ENCODE results near the gene ADORA1.

The ADORA1 gene

DNA sequence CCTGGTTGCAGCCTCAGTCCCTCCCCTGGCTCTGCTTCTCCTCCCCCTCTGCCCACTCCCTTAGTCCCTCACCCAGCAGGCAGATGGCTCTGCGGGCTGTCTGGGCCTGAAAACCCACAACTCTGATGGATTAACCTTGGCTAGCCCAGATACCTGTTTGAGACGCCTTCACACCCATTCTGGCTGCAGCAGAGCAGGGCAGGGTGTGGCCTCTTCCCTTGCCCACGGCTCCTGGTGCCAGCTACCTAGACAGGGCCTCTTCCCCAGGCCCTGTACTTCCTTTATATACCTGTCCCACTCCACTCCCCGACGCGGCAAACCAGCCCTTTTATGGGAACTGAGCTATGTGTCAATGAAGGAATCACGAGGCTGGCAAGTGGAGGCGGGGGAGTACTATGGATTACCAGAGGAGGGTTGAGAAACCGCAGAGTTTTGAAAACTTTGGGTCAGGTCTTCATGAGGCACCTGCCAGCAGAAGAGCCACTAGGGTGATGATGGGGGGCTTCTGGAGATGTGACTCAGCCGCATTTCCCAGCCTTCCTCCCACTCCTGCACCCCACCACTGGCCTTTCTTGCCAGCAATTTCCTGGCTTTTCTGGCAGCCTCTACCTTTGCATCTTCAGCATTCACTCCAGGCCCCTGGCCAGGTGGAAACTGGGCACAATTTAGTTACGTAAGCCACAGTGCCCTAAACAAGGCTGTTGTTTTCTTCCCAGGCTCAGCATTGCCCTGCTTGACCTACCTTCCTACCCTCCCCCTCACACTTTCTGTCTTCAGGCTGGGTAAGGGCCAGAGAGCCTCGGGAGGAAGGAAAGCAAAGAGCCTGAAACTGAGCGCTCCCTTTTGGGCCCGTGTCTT is 59.1 kb downstream of the ADORA1 start, which contains the start of gene CHI3L1:
Gene CHI3L1 (minus strand): TSS at position 259 of the 858 bp plus-strand sequence. CDS start 81 bp downstream, at position 178.
- DNase-seq (ENCODE audit: low spot score): no peak

DNA sequence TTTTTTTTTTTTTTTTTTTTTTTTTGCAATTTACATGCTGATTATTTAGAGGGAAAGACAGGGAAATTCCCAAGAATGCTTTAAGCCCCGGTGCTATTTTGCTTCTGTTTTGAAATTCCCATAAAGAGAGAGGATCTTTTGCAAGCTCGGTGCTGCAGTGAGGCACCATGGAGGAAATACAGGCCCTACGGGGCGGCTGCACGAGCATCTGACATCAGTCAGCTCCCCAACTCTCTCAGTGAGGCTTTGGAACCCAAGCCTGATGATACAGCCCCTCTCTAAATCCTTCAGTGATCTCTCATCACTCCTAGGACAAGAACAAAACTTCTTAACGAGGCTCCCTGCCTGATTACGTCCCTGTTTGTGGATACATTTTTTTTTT is 59.8 kb downstream of the ADORA1 start:
- no peak for DNase-seq (ENCODE audit: low spot score)

DNA sequence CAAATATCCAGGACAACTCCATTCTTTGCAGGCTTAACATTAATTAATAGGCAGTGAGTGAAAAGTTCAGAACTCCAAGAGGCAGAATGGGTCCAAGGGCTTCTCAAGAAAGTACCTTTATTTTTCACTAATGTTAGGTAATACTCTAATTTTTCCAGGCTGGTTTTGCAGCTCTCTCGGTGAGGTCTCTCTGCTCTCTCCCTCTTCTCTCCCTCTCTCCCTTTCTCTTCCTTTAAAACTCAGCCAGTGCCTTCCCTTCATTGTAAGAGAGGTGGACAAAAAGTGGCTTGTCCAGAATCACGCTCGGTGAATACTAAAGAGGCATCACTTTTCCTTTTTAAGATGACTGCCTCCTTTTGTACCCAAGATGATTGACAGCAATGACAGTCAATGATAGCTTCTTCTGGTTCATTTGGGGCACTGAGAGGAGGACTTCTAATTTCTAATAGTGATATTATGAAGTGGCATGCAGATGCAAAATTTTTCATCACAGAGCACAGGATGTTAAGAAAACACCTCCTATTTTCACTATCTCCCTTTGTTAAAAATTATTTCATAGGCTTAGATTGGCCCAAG is 60.3 kb downstream of the ADORA1 start:
- no peak for DNase-seq (ENCODE audit: low spot score)

DNA sequence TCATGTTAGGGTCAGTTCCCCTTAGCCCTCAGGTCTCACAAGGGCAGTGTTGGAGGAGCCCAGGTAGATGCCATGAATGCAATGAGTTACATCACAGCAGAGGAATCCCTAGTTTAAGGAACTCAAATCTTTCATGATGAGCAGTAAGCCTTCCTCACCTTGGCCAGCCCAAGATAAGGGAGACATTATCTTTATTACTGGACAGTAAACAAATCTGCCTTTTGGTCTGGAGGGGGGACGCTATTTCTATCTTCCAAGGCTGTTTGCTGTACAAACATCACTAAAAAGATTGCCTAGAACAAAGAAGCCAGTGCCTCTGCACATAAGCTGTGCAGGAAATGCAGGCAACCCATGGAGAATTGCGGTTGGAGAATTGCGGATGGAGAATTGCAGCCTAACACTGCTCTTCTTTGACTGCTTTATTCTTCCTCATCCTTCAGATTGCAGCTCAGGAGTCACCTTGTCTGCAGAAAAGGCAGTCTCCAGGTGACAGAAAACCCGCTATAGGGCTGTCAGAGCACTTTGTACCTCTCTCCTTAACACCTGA is 61.2 kb downstream of the ADORA1 start:
- DNase-seq (ENCODE audit: low spot score): no peak

DNA sequence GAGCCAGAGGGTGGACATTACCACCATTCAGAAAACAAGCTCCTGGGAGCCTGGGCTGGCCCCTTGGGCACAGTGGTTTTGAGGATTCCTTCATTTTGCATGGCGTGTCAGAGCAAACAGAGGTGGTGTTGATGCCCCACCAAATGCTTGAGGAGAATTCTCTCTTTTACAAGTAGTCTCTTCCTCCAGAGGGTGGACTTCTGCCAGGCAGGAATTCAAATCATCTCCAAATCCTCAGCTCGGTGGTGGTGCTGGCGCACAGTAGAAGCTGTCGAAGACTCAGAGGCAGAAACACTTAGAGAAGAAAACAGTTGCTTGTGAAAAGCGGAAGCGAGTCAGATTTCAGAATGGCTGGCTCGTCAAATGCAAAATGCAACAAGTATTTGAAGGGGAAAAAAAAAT is 62.4 kb downstream of the ADORA1 start:
- DNase-seq (ENCODE audit: low spot score): no peak

DNA sequence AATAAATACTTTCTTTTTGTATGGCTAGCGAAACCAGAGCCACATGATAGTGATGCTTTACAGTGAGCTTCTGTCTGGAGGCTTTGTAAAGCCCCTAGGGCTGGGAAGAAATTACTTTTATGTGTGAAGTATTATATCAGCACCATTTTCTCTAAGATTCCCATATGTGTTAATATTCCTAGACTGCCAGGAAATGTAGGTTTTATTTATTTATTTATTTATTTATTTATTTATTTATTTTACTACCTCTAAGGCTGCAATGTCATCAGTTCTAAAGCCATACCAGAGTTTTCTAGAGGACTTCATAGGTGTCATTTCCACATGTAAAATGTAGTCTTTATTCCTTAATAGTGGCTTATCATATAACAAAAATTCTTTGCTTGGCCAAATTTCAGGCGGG is 63.4 kb downstream of the ADORA1 start:
- DNase-seq (ENCODE audit: low spot score): no peak

DNA sequence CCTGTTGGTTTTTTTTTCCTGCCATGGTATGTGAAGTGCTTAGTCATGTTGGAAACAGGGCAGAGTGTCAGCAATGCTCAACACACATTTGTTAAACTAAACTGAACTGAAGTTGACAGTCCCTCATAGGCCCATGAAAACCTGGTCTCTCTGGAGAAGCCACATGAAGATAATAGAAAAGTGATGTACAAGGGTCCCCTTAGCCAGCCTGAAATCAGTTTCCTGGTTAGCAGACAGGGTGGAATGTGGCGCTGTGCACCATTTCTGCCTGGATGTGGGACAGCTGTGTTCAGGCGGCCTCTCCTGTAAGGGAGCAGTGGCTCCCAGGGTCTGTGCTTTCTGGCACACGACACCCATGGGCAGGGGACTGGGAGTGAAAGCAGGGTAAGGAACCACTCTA is 68.8 kb downstream of the ADORA1 start:
- no peak for DNase-seq (ENCODE audit: low spot score)

DNA sequence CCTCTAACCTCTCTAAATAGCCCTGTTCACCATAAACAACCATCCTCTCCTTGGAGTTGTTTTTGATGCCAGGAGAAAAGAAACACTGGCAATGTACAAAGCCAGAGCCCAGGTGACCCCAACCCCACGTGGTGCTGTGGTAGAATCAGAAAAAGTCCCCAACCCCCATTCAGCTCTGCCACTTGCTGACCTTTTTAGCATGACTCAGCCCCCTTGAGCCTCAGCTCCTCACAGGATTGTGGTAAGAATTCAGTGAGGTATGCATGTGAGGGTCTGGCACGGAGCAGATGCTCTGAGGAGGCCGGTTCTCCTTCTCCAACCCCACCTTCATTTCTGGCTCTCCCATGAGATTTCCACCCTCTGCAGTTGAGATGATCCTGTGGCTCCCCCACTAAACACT is 70.1 kb downstream of the ADORA1 start:
- DNase-seq (ENCODE audit: low spot score): no peak

DNA sequence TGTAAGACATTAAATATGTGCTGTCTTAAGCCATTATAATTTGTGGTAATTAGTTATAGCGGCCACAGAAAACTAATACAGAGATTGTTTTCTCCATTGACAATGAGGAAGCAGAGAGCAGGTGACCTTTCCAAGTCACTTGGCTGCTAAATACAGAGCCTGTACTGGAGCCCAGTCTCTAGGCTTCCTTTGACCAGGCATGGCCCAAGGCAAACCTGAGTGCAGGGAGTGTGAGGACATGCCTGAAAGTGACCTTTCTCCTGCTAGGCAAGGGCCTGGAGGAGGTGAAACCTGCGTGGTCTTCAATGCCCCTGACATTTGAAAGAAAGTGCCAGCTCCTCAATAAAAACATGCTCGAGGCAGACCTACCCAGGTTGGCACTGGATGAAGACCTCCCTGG is 71.5 kb downstream of the ADORA1 start:
- no peak for DNase-seq (ENCODE audit: low spot score)

DNA sequence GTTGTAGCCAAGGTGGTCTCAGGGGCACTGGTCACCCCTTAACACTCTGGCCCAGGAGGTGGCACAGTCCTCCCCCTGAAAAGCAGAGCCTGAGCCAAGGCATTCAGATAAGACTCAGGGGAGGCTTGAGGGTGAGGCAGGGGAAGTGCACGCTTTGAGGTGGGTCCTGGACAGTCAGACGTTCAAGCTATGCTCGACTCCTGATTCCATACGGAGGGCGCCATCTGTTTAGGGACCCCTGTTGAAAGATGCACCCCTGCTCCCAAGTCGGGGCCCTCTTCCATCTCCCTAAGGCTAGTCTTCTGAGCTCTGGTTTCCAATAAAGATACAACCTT is 71.9 kb downstream of the ADORA1 start:
- DNase-seq (ENCODE audit: low spot score): no peak

DNA sequence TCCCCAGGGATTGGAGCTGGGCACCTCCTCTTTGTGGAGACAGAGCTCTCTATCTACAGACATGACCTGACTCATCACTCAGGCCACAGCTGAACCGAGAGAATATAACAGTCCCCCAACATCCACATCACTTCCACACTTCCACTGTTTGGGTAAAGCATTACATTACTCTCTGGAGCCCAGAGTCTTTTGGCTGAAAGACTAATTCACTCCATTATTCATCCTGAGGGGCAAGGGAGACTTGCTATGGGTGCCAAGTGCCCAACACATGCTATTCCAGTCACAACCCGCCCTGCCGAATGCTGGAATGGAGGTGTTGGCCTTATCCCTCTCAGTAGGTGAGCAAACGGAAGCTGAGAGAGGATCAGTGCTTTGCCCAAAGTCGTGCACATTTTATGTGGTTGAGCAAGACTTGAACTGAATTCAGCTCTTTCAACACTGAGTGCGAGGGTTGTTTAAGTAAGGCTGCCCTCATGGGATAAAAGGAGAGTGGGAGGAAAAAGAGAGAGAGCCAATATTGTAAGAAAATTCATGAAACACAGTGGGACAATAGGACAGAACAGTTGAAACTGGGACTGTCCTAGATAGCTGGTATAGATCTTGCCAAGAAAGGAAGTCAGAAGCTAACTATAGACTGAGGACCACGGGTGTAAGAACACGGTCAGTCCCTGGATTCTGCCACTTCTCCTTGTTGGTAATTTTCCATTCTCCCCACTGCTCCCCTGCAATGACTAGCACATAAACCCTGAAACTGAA is 72.5 kb downstream of the ADORA1 start:
- no peak for DNase-seq (ENCODE audit: low spot score)

DNA sequence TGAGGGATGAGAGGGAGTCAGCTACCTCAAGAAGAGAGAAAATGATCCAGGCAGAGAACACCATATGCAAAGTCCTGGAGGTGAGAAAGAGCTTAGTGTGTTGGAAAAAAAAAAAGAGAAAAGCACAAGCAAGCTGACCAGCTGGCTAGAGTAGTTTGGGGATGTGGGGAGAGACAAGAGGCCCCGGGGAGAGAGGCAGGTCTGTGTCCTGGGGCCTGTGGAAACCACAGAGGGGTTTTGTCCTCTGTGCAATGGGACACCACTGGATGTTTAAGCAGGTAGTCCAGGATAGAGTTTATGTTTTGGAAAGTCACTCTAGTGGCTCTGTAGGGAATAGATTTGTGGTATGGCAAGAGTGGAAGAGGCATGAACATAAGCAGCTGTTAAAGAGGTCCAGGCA is 73.4 kb downstream of the ADORA1 start:
- no peak for DNase-seq (ENCODE audit: low spot score)

DNA sequence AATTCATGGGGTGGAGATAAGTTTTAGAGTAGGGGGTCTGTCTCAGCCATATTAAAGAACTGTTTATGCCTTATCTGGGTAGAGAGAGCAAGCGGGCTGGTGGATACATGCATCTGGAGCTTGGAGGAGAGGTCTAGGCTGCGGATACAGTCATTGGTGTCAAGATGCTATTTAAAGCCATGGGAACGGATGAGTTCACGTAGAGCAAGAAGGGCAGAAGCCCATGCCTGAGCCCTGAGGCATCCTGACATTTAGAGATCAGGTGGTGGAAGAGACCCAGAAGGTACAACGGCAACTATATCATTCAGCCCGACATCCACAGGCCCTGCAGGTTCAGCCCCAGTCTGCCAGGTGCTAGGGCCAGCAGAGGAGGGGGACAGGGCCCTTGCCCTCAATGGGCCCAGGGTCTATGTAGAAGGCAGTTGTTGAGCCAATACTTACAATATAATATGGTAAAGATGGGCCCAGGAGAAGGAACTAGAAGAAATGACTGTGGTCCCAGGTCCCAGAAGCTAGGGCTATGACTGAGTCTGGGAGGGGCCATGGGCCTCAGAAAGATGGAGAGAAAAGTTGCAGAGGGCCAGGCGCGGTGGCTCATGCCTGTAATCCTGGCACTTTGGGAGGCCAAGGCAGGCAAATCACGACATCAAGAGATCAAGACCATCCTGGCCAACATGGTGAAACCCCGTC is 74.1 kb downstream of the ADORA1 start:
- DNase-seq (ENCODE audit: low spot score): no peak

DNA sequence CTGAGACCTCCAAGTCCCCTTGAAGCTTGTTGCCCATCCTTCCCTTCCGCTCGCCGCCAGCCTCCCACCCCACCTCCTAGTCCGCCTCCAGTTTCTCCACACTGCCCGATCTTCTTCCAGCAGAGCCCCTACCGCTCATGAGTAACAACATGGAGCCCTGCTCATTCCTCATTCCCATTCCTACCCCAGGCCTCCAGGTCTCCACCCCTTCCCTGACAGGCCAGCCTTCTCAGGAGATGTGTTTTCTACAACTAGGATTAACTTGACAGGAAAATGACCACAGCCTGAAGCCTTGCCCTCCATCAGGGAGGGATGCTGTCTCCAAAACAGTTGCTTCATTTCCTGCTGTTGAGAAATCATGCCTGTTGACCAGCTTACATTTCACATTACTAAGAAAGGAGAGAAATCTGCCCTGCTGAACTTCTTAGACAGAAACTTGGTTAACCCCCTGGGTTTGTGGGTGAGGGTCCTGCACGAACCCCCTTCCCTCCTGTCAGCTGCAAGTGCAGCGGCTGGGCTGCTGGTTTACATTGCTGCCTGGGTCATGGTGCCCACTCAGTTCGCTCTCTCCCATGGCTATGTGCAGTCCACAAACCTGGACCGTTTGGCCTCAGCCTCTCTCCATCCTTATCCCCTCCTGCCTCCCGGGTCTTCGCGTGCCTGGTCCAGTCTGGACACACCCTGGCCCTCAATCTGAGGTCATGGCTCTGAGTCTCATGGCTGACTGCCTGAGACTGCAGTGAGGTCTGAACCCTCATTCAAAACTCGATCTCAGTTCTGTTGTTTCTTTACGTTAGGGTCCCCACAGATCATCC is 75.1 kb downstream of the ADORA1 start:
- no peak for DNase-seq (ENCODE audit: low spot score)

DNA sequence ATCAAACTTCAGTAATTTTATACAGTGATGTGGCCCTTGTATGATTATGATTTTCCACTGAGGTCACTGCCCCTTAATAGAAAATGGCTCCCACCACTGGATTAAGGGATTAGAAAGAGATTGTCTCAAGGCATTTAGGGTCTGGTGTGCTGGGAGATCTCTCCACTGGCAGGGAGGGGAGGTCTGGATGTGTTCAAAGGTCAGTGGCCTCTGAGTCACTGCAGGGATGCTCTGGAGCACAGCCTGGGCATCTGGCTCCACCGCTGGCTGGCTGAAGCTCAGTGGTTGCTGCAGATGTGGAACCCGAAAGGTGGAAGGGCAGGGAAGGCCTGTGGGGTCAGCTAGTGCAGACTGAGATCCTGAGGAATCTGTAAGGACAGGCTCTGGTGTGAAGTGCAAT is 77.2 kb downstream of the ADORA1 start:
- DNase-seq (ENCODE audit: low spot score): no peak

DNA sequence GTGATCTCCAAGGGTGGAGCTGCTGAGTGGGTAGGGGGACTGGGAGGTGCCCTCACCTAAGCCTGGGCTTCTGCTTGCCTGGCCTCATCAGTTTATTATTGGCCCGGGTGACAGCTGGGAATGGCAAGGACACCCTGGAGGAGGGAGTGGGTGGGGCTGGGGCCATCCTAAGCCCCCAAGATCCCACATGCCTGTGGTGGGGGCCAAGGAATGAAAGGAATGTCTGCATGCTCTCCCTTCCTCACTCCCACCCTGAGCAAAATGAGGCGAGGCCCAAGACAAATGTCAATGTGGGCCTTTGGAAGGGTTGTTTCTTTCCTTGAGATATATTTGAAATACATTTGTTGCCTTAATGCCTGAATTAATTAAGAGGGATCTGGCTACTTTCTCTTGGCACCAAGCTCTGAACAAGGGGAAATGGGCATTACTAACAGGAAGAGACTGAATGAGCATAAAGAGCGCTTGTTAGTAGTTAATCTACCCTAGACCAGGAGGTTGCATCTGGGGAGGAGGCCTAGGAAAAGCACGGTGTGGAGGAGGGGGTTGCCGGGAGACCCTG is 78.7 kb downstream of the ADORA1 start:
- no peak for DNase-seq (ENCODE audit: low spot score)

DNA sequence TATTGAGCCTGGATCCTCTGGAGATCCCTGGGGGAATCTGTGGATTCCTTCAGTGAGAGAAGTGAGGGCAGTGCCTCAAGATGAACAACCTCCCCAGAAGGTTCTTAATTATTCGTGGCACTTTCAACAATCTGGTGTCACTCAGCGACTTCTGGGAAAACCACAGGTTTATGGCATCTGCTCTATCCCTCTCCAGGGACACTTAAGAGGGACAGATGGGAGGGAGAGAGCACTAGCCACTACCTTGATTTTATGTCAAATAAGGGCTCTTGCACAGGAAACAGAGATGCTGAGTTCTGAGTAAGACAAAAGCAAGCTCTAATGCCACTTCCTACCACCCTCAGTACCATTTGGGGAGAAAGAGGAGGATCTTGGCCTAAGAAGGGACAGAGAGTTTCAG is 80.2 kb downstream of the ADORA1 start:
- DNase-seq (ENCODE audit: low spot score): no peak

DNA sequence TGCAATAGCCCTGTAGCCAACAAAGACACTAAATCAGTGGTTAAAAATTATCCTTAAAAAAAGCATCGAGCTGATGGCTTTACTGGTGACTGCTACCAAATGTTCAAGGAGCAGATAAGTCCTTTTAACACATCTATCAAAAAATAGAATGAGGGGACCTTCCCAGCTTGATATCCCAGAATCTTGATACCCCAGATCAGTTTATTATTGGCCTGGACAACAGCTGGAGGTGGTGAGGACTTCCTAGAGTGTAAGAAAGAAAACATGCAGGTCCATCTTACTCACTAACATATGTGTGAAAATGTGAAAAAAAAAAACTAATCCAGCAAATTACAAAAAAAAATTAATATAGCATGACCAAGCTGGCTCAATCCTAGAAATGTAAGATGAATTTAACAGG is 80.7 kb downstream of the ADORA1 start:
- no peak for DNase-seq (ENCODE audit: low spot score)

DNA sequence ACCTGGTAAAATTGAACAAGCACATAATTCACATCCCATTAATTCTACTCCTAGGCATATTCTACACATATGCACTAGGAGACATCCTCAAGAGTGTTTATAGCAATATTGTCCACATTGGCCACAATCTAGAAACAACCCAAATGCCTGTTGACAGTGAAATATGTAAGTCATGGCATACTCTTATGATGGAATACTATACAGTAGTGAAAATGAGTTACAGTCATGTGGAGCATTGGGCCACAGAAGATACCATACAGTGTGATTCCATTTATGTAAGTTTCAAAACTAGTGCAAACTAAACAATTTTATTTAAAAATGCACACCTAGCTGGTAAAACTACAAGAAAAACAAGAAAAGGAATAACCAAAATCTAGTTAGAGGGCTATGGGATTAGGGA is 82.8 kb downstream of the ADORA1 start:
- no peak for DNase-seq (ENCODE audit: low spot score)

DNA sequence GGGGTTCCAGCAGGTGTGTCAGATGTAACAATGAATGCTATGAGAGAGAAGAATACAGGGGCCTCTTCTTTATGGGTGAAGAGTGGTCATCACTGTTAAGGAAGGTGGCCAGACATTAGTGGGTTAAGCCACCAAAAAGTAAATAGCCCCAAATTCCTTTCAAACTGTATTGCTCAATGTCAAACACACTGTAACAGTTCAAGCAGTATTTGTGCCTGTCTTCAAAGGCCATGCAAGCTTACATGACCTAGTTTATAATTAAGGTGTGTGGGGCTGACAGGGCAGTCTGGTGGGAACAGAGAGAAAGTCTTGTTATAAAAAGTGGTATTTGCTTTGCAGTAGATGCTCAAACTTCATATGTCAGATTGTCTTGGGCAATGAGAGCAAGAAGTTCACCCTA is 83.5 kb downstream of the ADORA1 start:
- no peak for DNase-seq (ENCODE audit: low spot score)

DNA sequence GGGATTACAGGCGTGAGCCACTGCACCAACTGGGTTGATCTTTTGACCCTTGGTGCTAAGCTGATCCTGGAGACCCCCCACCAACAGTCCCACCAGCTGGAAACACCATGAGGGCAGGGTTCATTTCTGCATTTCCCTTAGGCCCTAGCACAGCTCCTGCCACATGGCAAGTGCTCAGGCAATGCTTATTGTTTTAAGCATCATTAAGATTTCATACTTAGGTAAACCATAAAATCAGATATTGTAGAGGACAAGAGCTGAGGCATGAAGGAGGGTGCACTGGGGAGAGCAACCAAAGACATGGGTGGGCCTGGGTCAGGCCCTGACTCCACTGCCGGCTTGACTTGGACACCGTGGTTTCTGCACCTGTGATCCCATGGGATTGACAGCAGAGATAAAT is 84.3 kb downstream of the ADORA1 start:
- no peak for DNase-seq (ENCODE audit: low spot score)

Measured in LoVo (cell line).